Endodermal cell (in vitro differentiated cells): ENCODE data around the gene PDE8A. TPM values are rescaled to one million over a fixed set of nuclear protein-coding genes. Genes with fewer than 3 reads are reported as not detected.

ENCODE experiments used
- DNase-seq: peaks from one replicate; pipeline ENCODE4 v3.0.0-alpha.2; 2017
- H3K27ac ChIP-seq: 2 replicates; pipeline ENCODE4 v1.5.1; 2013; ENCODE audit warnings: mild to moderate bottlenecking, low read depth, low read length, moderate library complexity
- H3K27me3 ChIP-seq: 2 replicates; pipeline ENCODE4 v1.6.1; 2013; ENCODE audit warnings: mild to moderate bottlenecking, low read length, moderate library complexity; ENCODE audit not compliant: insufficient read depth, control insufficient read depth, poor library complexity, severe bottlenecking
- H3K36me3 ChIP-seq: 2 replicates; pipeline ENCODE4 v1.7.0; 2013; ENCODE audit warnings: mild to moderate bottlenecking, low read length, moderate library complexity; ENCODE audit not compliant: control insufficient read depth, insufficient read depth
- H3K4me1 ChIP-seq: one replicate; pipeline ENCODE4 v1.7.0; 2013; ENCODE audit warnings: low read length; ENCODE audit not compliant: control insufficient read depth, insufficient read depth
- H3K4me3 ChIP-seq: 2 replicates; pipeline ENCODE4 v1.5.1; 2013; ENCODE audit warnings: mild to moderate bottlenecking, low read length, moderate library complexity
- H3K9ac ChIP-seq: 2 replicates; pipeline ENCODE4 v1.6.1; 2013; ENCODE audit warnings: mild to moderate bottlenecking, low read length, moderate library complexity; ENCODE audit not compliant: poor library complexity, severe bottlenecking; ENCODE audit errors: extremely low read depth
- H3K9me3 ChIP-seq: 2 replicates; pipeline ENCODE4 v1.6.1; 2013; ENCODE audit warnings: mild to moderate bottlenecking, low read length, moderate library complexity; ENCODE audit not compliant: control insufficient read depth
- H3K27ac Mint-ChIP-seq: 2 replicates; pipeline ENCODE4 v1.8.0; 2020; ENCODE audit warnings: mixed read lengths
- H3K27me3 Mint-ChIP-seq: 2 replicates; pipeline ENCODE4 v1.8.0; 2021; ENCODE audit warnings: mild to moderate bottlenecking, mixed read lengths; ENCODE audit not compliant: insufficient read depth
- H3K36me3 Mint-ChIP-seq: 2 replicates; pipeline ENCODE4 v1.8.0; 2020; ENCODE audit warnings: low read depth, mixed read lengths
- H3K4me1 Mint-ChIP-seq: 2 replicates; pipeline ENCODE4 v1.8.0; 2020; ENCODE audit warnings: mixed read lengths
- H3K4me3 Mint-ChIP-seq: 2 replicates; pipeline ENCODE4 v1.8.0; 2020; ENCODE audit warnings: mild to moderate bottlenecking, moderate library complexity, mixed read lengths
- H3K9me3 Mint-ChIP-seq: 2 replicates; pipeline ENCODE4 v1.8.0; 2020; ENCODE audit warnings: mild to moderate bottlenecking, mixed read lengths
- CTCF ChIP-seq: fragments of 200-600 bp; sonication (generic); conservative IDR thresholded peaks from 2 replicates; pipeline ENCODE4 v1.5.0; 2021; ENCODE audit warnings: antibody characterized with exemption, mild to moderate bottlenecking
- WGBS, 2 experiments: methylation state at CpG; one replicate each; pipeline versions ENCODE4 v1.1.5 to v1.1.7; 2013; ENCODE audit warnings: missing lambda C conversion rate in 2 of 2, mixed read lengths in 1 of 2; ENCODE audit not compliant: insufficient coverage in 1 of 2, insufficient read length in 1 of 2; 5-methylcytosine and 5-hydroxymethylcytosine counted together
- total RNA-seq, 2 donors: library from RNA; stranded (reverse); fragmentation: NEBNext Ultra II Directional in 1 of 2; extraction: Animal tissue kit (Norgen Biotek cat#: 25700) in 1 of 2; gene quantifications; 2 replicates in 1 of 2; 3 replicates in 1 of 2; pipeline ENCODE4 v1.2.1, GENCODE V29; 2021

PDE8A gene
- total RNA-seq, 2 donors from 2014 or later = 14.8 to 15.2 TPM

GRCh38 chr15:85071504-85071903 is 89.8 kb downstream of the PDE8A start:
- 88 to 90% methylated on average over 3 to 4 of the region's 4 CpGs for WGBS, 2 experiments
- no peak for DNase-seq
- Mint-ChIP-seq H3K27ac (peak overlapping the region; percentile 10), H3K27me3 (no peaks in the 10 kb centered on the region), H3K4me3 (no peak overlapping the region), H3K4me1 (peaks cover 17% of the 10 kb centered on the region), H3K9me3 (no peaks in the 10 kb centered on the region), H3K36me3 (peaks cover 5% of the 10 kb centered on the region)
- TF ChIP-seq CTCF = no peak
- Histone ChIP-seq H3K4me1 (peaks cover 9% of the 10 kb centered on the region), H3K27me3 (no peaks in the 10 kb centered on the region), H3K4me3 (no peak overlapping the region), H3K9ac (no peak overlapping the region), H3K27ac (no peak overlapping the region), H3K9me3 (no peaks in the 10 kb centered on the region), H3K36me3 (no peaks in the 10 kb centered on the region)

- H3K27ac ChIP-seq = no peak overlapping the region
- WGBS, 2 experiments = 94 to 97% methylated on average over 4 of the region's 4 CpGs
- no peak overlapping the region for H3K4me3 ChIP-seq
- no peaks in the 10 kb centered on the region for H3K36me3 ChIP-seq
- no peak overlapping the region for H3K27ac Mint-ChIP-seq
- peaks cover 17% of the 10 kb centered on the region for H3K4me1 Mint-ChIP-seq
- no peaks in the 10 kb centered on the region for H3K27me3 ChIP-seq
- peaks cover 3% of the 10 kb centered on the region for H3K36me3 Mint-ChIP-seq
- no peak for TF ChIP-seq CTCF
- H3K9me3 Mint-ChIP-seq = no peaks in the 10 kb centered on the region
- H3K9me3 ChIP-seq = no peaks in the 10 kb centered on the region
- H3K4me1 ChIP-seq = peaks cover 9% of the 10 kb centered on the region
- no peak overlapping the region for H3K4me3 Mint-ChIP-seq
- no peaks in the 10 kb centered on the region for H3K27me3 Mint-ChIP-seq
- H3K9ac ChIP-seq = no peak overlapping the region
- DNase-seq = no peak
Observed at GRCh38 chr15:85072917-85073316, 91.3 kb downstream of the PDE8A start.

GRCh38 chr15:85073556-85074194 is 92.0 kb downstream of the PDE8A start:
- no peaks in the 10 kb centered on the region for H3K9me3 Mint-ChIP-seq

More at GRCh38 chr15:85073556-85074194, 92.0 kb downstream of the PDE8A start:
- no peak for TF ChIP-seq CTCF
- peaks cover 17% of the 10 kb centered on the region for H3K4me1 Mint-ChIP-seq
- Histone ChIP-seq H3K4me1 (peaks cover 9% of the 10 kb centered on the region), H3K36me3 (no peaks in the 10 kb centered on the region), H3K4me3 (no peak overlapping the region), H3K9ac (no peak overlapping the region), H3K9me3 (no peaks in the 10 kb centered on the region), H3K27ac (no peak overlapping the region), H3K27me3 (no peaks in the 10 kb centered on the region)
- H3K27ac Mint-ChIP-seq = no peak overlapping the region
- peaks cover 5% of the 10 kb centered on the region for H3K36me3 Mint-ChIP-seq
- no peaks in the 10 kb centered on the region for H3K27me3 Mint-ChIP-seq
- no peak overlapping the region for H3K4me3 Mint-ChIP-seq
- no peak for DNase-seq
- WGBS, 2 experiments = 84% methylated on average over 3 of the region's 3 CpGs; no CpG with 5 or more reads in 1 of the 2 experiments
